GM19351 (cell line): ENCODE results near the gene MT1X.
A peak's percentile ranks its signal among the peaks of the same experiment; 100 is the strongest.

Experiments used
- ATAC-seq: cut with Tn5 transposase; IDR thresholded peaks from one replicate; pipeline ENCODE4 v1.9.1; 2021; ENCODE audit warnings: mild to moderate bottlenecking, moderate library complexity; ENCODE audit not compliant: unreplicated experiment

Gene MT1X

GRCh38 chr16:56675685-56676210, 6.5 kb upstream of the MT1X start:
- no peak for ATAC-seq

- no peak for ATAC-seq
Measured at GRCh38 chr16:56677474-56677873, 4.8 kb upstream of the MT1X start.

- no peak for ATAC-seq
Measured at GRCh38 chr16:56679078-56679730, 3.1 kb upstream of the MT1X start.

- ATAC-seq = no peak
Measured at GRCh38 chr16:56679818-56680217, 2.5 kb upstream of the MT1X start.

- ATAC-seq = peak; percentile 3
Measured at GRCh38 chr16:56682703-56683397, 580 bp downstream of the MT1X start.

GRCh38 chr16:56683424-56684172, 1.3 kb downstream of the MT1X start:
- ATAC-seq = no peak

GRCh38 chr16:56684256-56684925, 2.1 kb downstream of the MT1X start:
- ATAC-seq = no peak

- no peak for ATAC-seq
Measured at GRCh38 chr16:56684926-56685590, 2.8 kb downstream of the MT1X start.

- no peak for ATAC-seq
Measured at GRCh38 chr16:56686758-56687157, 4.5 kb downstream of the MT1X start.

- no peak for ATAC-seq
Measured at GRCh38 chr16:56688762-56689161, 6.5 kb downstream of the MT1X start.

- ATAC-seq = no peak
Measured at GRCh38 chr16:56689171-56689570, 6.9 kb downstream of the MT1X start.

GRCh38 chr16:56690420-56691122, 8.3 kb downstream of the MT1X start:
- ATAC-seq = no peak

- ATAC-seq = no peak
Measured at GRCh38 chr16:56691885-56692284, 9.6 kb downstream of the MT1X start.

- no peak for ATAC-seq
Measured at GRCh38 chr16:56695246-56695645, 13.0 kb downstream of the MT1X start.

- ATAC-seq = no peak
Measured at GRCh38 chr16:56697456-56698155, 15.3 kb downstream of the MT1X start.

GRCh38 chr16:56700195-56700594, 17.9 kb downstream of the MT1X start:
- ATAC-seq = no peak

GRCh38 chr16:56700631-56701030, 18.4 kb downstream of the MT1X start:
- ATAC-seq = no peak

- no peak for ATAC-seq
Measured at GRCh38 chr16:56701534-56701933, 19.3 kb downstream of the MT1X start.

GRCh38 chr16:56702836-56703235, 20.6 kb downstream of the MT1X start:
- no peak for ATAC-seq
